ENCODE results near the gene KIF3A.

DNA sequence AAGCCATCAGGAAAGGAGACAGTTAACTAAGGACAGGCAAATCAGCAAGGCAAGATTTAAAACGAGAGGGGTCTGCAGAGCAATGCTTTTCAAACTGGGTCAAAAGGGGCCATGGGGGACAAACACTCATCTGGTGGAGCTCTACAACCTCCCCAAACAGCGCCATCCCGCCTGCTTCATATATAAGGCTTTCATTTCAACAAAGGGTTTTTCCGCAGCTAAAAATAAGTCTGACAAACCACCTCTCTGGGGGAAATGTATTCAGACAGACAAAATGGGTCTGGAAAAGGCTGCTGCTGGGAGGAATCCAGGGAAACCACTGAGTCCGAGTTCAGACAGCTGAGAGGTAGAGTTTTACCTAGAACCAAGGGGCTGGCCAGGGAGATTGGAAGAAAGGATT is 48.0 kb upstream of the KIF3A start:
- TF ChIP-seq, protein P1, sequence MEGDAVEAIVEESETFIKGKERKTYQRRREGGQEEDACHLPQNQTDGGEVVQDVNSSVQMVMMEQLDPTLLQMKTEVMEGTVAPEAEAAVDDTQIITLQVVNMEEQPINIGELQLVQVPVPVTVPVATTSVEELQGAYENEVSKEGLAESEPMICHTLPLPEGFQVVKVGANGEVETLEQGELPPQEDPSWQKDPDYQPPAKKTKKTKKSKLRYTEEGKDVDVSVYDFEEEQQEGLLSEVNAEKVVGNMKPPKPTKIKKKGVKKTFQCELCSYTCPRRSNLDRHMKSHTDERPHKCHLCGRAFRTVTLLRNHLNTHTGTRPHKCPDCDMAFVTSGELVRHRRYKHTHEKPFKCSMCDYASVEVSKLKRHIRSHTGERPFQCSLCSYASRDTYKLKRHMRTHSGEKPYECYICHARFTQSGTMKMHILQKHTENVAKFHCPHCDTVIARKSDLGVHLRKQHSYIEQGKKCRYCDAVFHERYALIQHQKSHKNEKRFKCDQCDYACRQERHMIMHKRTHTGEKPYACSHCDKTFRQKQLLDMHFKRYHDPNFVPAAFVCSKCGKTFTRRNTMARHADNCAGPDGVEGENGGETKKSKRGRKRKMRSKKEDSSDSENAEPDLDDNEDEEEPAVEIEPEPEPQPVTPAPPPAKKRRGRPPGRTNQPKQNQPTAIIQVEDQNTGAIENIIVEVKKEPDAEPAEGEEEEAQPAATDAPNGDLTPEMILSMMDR (conservative IDR thresholded peaks at IDR 0.05) = no peak
- TF ChIP-seq EZH2 (IDR thresholded peaks at IDR 0.05; ENCODE audit: low read depth) = no peak

Data from PC-9 (cell line).